HepG2 (cell line): Measurements from ENCODE around the gene RDM1. TPM values are rescaled to one million over a fixed set of nuclear protein-coding genes. Genes with fewer than 3 reads are reported as not detected.

ENCODE experiments used
- ATAC-seq: fragments of 200-7000 bp; cut with Tn5 transposase; 3 replicates; pipeline ENCODE4 v1.9.1; 2020; ENCODE audit warnings: mild to moderate bottlenecking, moderate library complexity
- BruUV-seq: library from RNA; stranded (reverse); fragments of 400-500 nt; replicated peaks from 2 replicates; lab custom pipeline; 2021; lab: Mats Ljungman, UMichigan
- CTCF ChIA-PET: fragments of 300-600 bp; formaldehyde crosslinking; extraction: SDS; loops from one replicate; lab custom pipeline; 2021; ENCODE audit warnings: low total read pairs, inconsistent platforms, low intra/inter-chr PET ratio; lab: Yijun Ruan, JAX
- POLR2A ChIA-PET: fragments of 350-600 bp; sonication (Branson Sonifier 250); formaldehyde crosslinking; loops from one replicate; lab custom pipeline; 2020; ENCODE audit warnings: antibody characterized with exemption, inconsistent platforms; lab: Yijun Ruan, JAX
- DNase-seq: peaks from one replicate; pipeline ENCODE4 v3.0.0-alpha.2; 2015; ENCODE audit warnings: low spot score
- FAIRE-seq: peaks from 3 replicates; lab custom pipeline; 2011; peaks lifted over from hg19 to GRCh38; lab: Jason Lieb, UNC
- H2AFZ ChIP-seq: one replicate; pipeline ENCODE4 v1.6.1; 2011; ENCODE audit warnings: low read length, inconsistent platforms
- H3K27ac ChIP-seq: fragments of 300-600 bp; 3 replicates; pipeline ENCODE4 v1.8.0; 2011; ENCODE audit warnings: mixed run types, mild to moderate bottlenecking, mixed read lengths, low read length, inconsistent platforms; ENCODE audit not compliant: insufficient read depth; ENCODE audit errors: extremely low read length
- H3K27me3 ChIP-seq, 2 experiments: fragments of 200-600 bp in 1 of 2; 2 replicates in 1 of 2; 3 replicates in 1 of 2; pipeline versions ENCODE4 v1.6.0 to v1.8.0; 2011; ENCODE audit warnings: low read length in 2 of 2, mild to moderate bottlenecking in 2 of 2, moderate library complexity in 2 of 2, inconsistent platforms in 1 of 2; ENCODE audit not compliant: insufficient read depth in 2 of 2, control insufficient read depth in 1 of 2
- H3K36me3 ChIP-seq, 2 experiments: fragments of 200-600 bp in 1 of 2; replicated peaks in 1 of 2; 2 replicates in 1 of 2; 3 replicates in 1 of 2; pipeline versions ENCODE4 v1.5.1 to v1.8.0; 2011; ENCODE audit warnings: low read length in 2 of 2, inconsistent platforms in 1 of 2; ENCODE audit not compliant: insufficient read depth in 2 of 2, control insufficient read depth in 1 of 2
- H3K4me1 ChIP-seq: 2 replicates; pipeline ENCODE4 v1.5.1; 2012; ENCODE audit warnings: low read length, inconsistent platforms; ENCODE audit not compliant: insufficient read depth
- H3K4me2 ChIP-seq: 2 replicates; pipeline ENCODE4 v1.6.0; 2011; ENCODE audit warnings: low read depth, low read length, inconsistent platforms
- H3K4me3 ChIP-seq, 3 experiments: fragments of 200-600 bp in 1 of 3; sonication (generic), shearing (Covaris generic) in 1 of 3; replicated peaks in 1 of 3; 2 replicates each; pipeline ENCODE4 v1.5.1; 2011 to 2016; ENCODE audit warnings: low read length in 3 of 3, inconsistent platforms in 2 of 3, low read depth in 2 of 3, mild to moderate bottlenecking in 2 of 3, control low read depth in 1 of 3, mixed read lengths in 1 of 3; ENCODE audit not compliant: insufficient read depth in 1 of 3
- H3K79me2 ChIP-seq: one replicate; pipeline ENCODE4 v1.6.1; 2011; ENCODE audit warnings: low read length, inconsistent platforms; ENCODE audit not compliant: insufficient read depth
- H3K9ac ChIP-seq: 2 replicates; pipeline ENCODE4 v1.6.0; 2011; ENCODE audit warnings: mild to moderate bottlenecking, low read depth, low read length, inconsistent platforms; ENCODE audit not compliant: insufficient read depth
- H3K9me3 ChIP-seq: 2 replicates; pipeline ENCODE4 v1.5.1; 2012; ENCODE audit warnings: mild to moderate bottlenecking, low read length
- H4K20me1 ChIP-seq: 2 replicates; pipeline ENCODE4 v1.6.0; 2011; ENCODE audit warnings: inconsistent platforms, mild to moderate bottlenecking, low read length, moderate library complexity; ENCODE audit not compliant: insufficient read depth
- ATF2 ChIP-seq: sonication (generic); formaldehyde crosslinking; IDR thresholded peaks from 2 replicates; pipeline ENCODE4 v1.4.0; 2020; ENCODE audit warnings: missing genetic modification reagents
- ETV5 ChIP-seq: IDR thresholded peaks from 2 replicates; pipeline ENCODE4 v1.6.1; 2018; ENCODE audit warnings: missing biosample characterization, missing genetic modification reagents, inconsistent platforms, borderline replicate concordance
- KLF11 ChIP-seq: IDR thresholded peaks from 2 replicates; pipeline ENCODE4 v1.6.1; 2016; ENCODE audit warnings: missing compliant biosample characterization
- MED1 ChIP-seq: sonication (generic); formaldehyde crosslinking; IDR thresholded peaks from 2 replicates; pipeline ENCODE4 v1.4.0; 2020; ENCODE audit warnings: missing genetic modification reagents
- MEIS1 ChIP-seq: sonication (generic); formaldehyde crosslinking; IDR thresholded peaks from 2 replicates; pipeline ENCODE4 v1.9.0; 2021; ENCODE audit warnings: mild to moderate bottlenecking, missing genetic modification reagents, moderate library complexity, borderline replicate concordance
- NFE2L2 ChIP-seq: fragments of 150-350 bp; IDR thresholded peaks from 2 replicates; pipeline ENCODE4 v1.6.1; 2014; ENCODE audit warnings: low read length
- NR1H2 ChIP-seq: sonication (generic); formaldehyde crosslinking; IDR thresholded peaks from 2 replicates; pipeline ENCODE4 v1.8.1; 2022; ENCODE audit warnings: low read depth, missing genetic modification reagents, borderline replicate concordance
- RAD21 ChIP-seq: fragments of 450-650 bp; formaldehyde crosslinking; IDR thresholded peaks from 2 replicates; pipeline ENCODE4 v1.5.0; 2020; ENCODE audit warnings: mild to moderate bottlenecking
- RBAK ChIP-seq: sonication (generic); formaldehyde crosslinking; IDR thresholded peaks from 2 replicates; pipeline ENCODE4 v1.5.1; 2020; ENCODE audit warnings: mild to moderate bottlenecking, missing genetic modification reagents
- SETDB1 ChIP-seq: sonication (generic); formaldehyde crosslinking; IDR thresholded peaks from 2 replicates; pipeline ENCODE4 v1.5.1; 2020; ENCODE audit warnings: missing genetic modification reagents, mild to moderate bottlenecking, borderline replicate concordance
- SMAD3 ChIP-seq: sonication (generic); formaldehyde crosslinking; IDR thresholded peaks from 2 replicates; pipeline ENCODE4 v1.4.0; 2020; ENCODE audit warnings: missing genetic modification reagents
- SP140L ChIP-seq: sonication (generic); formaldehyde crosslinking; IDR thresholded peaks from 2 replicates; pipeline ENCODE4 v1.4.0; 2020; ENCODE audit warnings: missing genetic modification reagents, borderline replicate concordance
- SUZ12 ChIP-seq: fragments of 150-350 bp; IDR thresholded peaks from 2 replicates; pipeline ENCODE4 v1.6.1; 2014; ENCODE audit warnings: low read depth, low read length
- ZBTB43 ChIP-seq: sonication (generic); formaldehyde crosslinking; conservative IDR thresholded peaks from 2 replicates; pipeline ENCODE4 v1.4.0; 2020; ENCODE audit warnings: missing genetic modification reagents
- ZFY ChIP-seq: sonication (generic); formaldehyde crosslinking; IDR thresholded peaks from 2 replicates; pipeline ENCODE4 v1.4.0; 2020; ENCODE audit warnings: missing genetic modification reagents
- ZMYM3 ChIP-seq: sonication (generic); formaldehyde crosslinking; IDR thresholded peaks from 2 replicates; pipeline ENCODE4 v1.5.1; 2020; ENCODE audit warnings: mild to moderate bottlenecking, missing genetic modification reagents
- ZNF264 ChIP-seq: sonication (generic); formaldehyde crosslinking; IDR thresholded peaks from 2 replicates; pipeline ENCODE4 v1.4.0; 2020; ENCODE audit warnings: missing genetic modification reagents
- ZNF333 ChIP-seq: sonication (generic); formaldehyde crosslinking; IDR thresholded peaks from 2 replicates; pipeline ENCODE4 v1.4.0; 2020; ENCODE audit warnings: mild to moderate bottlenecking, missing genetic modification reagents, borderline replicate concordance
- ZNF414 ChIP-seq: sonication (generic); formaldehyde crosslinking; IDR thresholded peaks from 2 replicates; pipeline ENCODE4 v1.5.0; 2020; ENCODE audit warnings: missing genetic modification reagents
- ZNF430 ChIP-seq: sonication (generic); formaldehyde crosslinking; IDR thresholded peaks from 2 replicates; pipeline ENCODE4 v1.9.0; 2021; ENCODE audit warnings: mild to moderate bottlenecking, missing genetic modification reagents
- ZNF441 ChIP-seq: sonication (generic); formaldehyde crosslinking; IDR thresholded peaks from 2 replicates; pipeline ENCODE4 v1.7.0; 2021; ENCODE audit warnings: missing genetic modification reagents, borderline replicate concordance
- WGBS: methylation state at CpG from one replicate; pipeline ENCODE4 v1.1.6; 2017; ENCODE audit warnings: low lambda C conversion rate; 5-methylcytosine and 5-hydroxymethylcytosine counted together
- in situ Hi-C: cut with HindIII; loops from 2 replicates; pipeline ENCODE4 v1.10.0; 2017; ENCODE audit warnings: low pct_unique_long_range_greater_than_20kb; ENCODE audit not compliant: extremely low pct_ligation_motif_present
- intact Hi-C: fragments of 100-400 bp; cut with micrococcal nuclease; formaldehyde crosslinking; loops from one replicate; pipeline ENCODE4 v1.10.0; 2022; ENCODE audit not compliant: unreplicated experiment
- polyA plus RNA-seq, 8 experiments: library from polyadenylated mRNA; depleted of rRNA in 3 of 8; stranded (reverse) in 7 of 8; unstranded in 1 of 8; fragments of >200 nt; fragmentation: Illumina TruSeq in 4 of 8; extraction: Trizol in 4 of 8; gene quantifications; 2 replicates each; pipeline versions ENCODE4 v1.2.1 to v1.2.3, GENCODE V29; 2011 to 2016; ENCODE audit warnings: low read depth in 4 of 8, missing spikeins in 1 of 8, mixed read lengths in 1 of 8; ENCODE audit not compliant: insufficient read depth in 1 of 8
- total RNA-seq, 5 experiments: library from RNA; depleted of rRNA; stranded (reverse); fragments of >200 nt; fragmentation: Illumina TruSeq; extraction: Trizol; gene quantifications; 2 replicates each; pipeline ENCODE4 v1.2.3, GENCODE V29; 2016; ENCODE audit warnings: low read depth in 1 of 5
- TF ChIP-seq, protein P1 (sequence below): sonication (generic); formaldehyde crosslinking; IDR thresholded peaks from 2 replicates; pipeline ENCODE4 v1.5.0; 2020; ENCODE audit warnings: missing genetic modification reagents

Gene RDM1
- total and polyA plus RNA-seq, 2 of the 13 experiments (the other 11 are each of a cell fraction or from before 2014, with no cell fraction given), result 0.28 to 0.40 TPM

- TF ChIP-seq ATF2 (no peak), ZNF264 (CRISPR knock-in tag) (0 out of 2 replicates have a peak, but pooled peaks have one; percentile 40), MED1 (CRISPR knock-in tag) (no peak)
Measured at GRCh38 chr17:35972945-35973332, 42.4 kb upstream of the RDM1 start (continued).

- H3K27me3 ChIP-seq, result no peaks in the 10 kb centered on the region
- no peak overlapping the region for H2AFZ ChIP-seq
- no peaks in the 10 kb centered on the region for H3K9me3 ChIP-seq
- ATAC-seq (peak; percentile 7), DNase-seq (peak; percentile 37), FAIRE-seq (no peak)
- peak overlapping the region; percentile 68 for H3K4me2 ChIP-seq
- BruUV-seq, result TSS peak; percentile 17
- no peaks in the 10 kb centered on the region for H4K20me1 ChIP-seq
- peak overlapping the region; percentile 85 for H3K27ac ChIP-seq
- POLR2A ChIA-PET, result interaction anchor here (0.7 to 5.9 kb wide), 13 partner anchors 9 to 211 kb away, joined by 3 to 197 read pairs (median 11); partner anchors contain the start of genes CCL15 and CCL16
- in situ Hi-C loops, result loop anchor here (5.0 to 25.0 kb wide), 4 partner anchors 35 to 515 kb away; partner anchors contain the start of gene ZNHIT3
- peak overlapping the region in 1 of 3 experiments; percentile 40; a peak in 2 of 6 replicates for H3K4me3 ChIP-seq
- CTCF ChIA-PET, result no interaction called here
- intact Hi-C loops, result no loop called here
- H3K79me2 ChIP-seq, result no peaks in the 10 kb centered on the region
- H3K36me3 ChIP-seq, result no peaks in the 10 kb centered on the region
- peak overlapping the region; percentile 48 for H3K9ac ChIP-seq
- H3K4me1 ChIP-seq, result peaks cover 97% of the 10 kb centered on the region
- WGBS, result 17% methylated on average over 5 of the region's 6 CpGs
- TF ChIP-seq KLF11 (CRISPR knock-in tag) (no peak), SUZ12 (no peak), ZFY (CRISPR knock-in tag) (0 out of 2 replicates have a peak, but pooled peaks have one; percentile 11), NFE2L2 (no peak), ZBTB43 (no peak), NR1H2 (no peak), SETDB1 (no peak), SP140L (no peak), ZNF333 (CRISPR knock-in tag) (no peak), MEIS1 (CRISPR knock-in tag) (no peak), RBAK (CRISPR knock-in tag) (no peak), ZNF414 (CRISPR knock-in tag) (no peak), SMAD3 (CRISPR knock-in tag) (no peak), RAD21 (CRISPR knock-in tag) (peak; percentile 9; the same call in 1 of the 2 replicates), ZNF441 (CRISPR knock-in tag) (no peak), ZMYM3 (CRISPR knock-in tag) (peak; percentile 89), ETV5 (CRISPR knock-in tag) (no peak), ZNF430 (no peak)
- TF ChIP-seq, protein P1, sequence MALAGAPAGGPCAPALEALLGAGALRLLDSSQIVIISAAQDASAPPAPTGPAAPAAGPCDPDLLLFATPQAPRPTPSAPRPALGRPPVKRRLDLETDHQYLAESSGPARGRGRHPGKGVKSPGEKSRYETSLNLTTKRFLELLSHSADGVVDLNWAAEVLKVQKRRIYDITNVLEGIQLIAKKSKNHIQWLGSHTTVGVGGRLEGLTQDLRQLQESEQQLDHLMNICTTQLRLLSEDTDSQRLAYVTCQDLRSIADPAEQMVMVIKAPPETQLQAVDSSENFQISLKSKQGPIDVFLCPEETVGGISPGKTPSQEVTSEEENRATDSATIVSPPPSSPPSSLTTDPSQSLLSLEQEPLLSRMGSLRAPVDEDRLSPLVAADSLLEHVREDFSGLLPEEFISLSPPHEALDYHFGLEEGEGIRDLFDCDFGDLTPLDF, result no peak
Measured at GRCh38 chr17:35972535-35972934, 42.0 kb upstream of the RDM1 start.
